ENCODE results near the gene TAF9B. TPM values are rescaled to one million over a fixed set of nuclear protein-coding genes. Genes with fewer than 3 reads are reported as not detected.
A peak's percentile ranks its signal among the peaks of the same experiment; 100 is the strongest.
"Not testable (repeated sequence)": the region's sequence is repeated elsewhere in the genome, so short reads cannot be mapped to it uniquely, and the experiment has no call there.

Gene TAF9B
- total RNA-seq, 1 donor from 2014 or later = 11.9 TPM

DNA sequence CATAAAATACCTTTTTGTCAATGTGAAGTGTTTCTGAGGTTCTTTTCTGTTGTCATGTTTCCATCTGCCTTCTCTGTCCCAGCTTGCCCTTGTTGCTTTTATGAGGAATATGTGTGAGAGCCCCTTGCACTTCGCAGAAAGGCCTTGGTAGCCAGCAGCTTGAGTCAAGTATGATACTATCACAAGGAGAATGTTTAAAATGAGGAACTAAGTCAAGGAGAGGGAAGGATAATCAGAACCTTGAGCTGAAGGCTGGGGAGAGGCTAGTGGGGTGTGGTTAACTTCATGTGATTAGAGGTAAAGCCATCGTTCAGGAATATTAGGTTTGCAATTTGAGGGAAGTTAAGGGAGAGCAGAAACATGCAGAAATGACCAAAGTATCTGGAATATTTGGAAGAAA is 22.7 kb downstream of the TAF9B start:
- no peak for DNase-seq (ENCODE audit: low read depth in 2 of 2)

DNA sequence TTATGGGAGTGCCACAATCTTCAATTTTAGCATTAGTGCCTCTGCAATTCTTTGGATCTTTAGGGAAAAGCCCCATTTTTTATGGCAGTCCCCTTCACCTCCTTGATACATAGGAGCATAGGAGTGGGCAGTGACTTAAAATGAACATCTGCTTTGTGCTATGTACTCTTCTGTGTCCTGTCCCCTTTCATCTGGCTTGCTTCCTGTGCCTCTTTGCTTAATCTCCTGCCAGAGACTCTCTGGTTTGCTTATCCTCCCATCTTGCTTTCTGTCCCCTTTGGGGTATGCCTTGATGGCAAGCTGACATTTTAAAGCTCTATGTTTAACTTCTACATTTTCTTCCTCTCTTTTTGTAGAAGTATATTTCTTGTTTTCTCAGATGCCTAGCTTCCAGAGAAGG is 23.1 kb downstream of the TAF9B start:
- no peak for DNase-seq (ENCODE audit: low read depth in 2 of 2)

DNA sequence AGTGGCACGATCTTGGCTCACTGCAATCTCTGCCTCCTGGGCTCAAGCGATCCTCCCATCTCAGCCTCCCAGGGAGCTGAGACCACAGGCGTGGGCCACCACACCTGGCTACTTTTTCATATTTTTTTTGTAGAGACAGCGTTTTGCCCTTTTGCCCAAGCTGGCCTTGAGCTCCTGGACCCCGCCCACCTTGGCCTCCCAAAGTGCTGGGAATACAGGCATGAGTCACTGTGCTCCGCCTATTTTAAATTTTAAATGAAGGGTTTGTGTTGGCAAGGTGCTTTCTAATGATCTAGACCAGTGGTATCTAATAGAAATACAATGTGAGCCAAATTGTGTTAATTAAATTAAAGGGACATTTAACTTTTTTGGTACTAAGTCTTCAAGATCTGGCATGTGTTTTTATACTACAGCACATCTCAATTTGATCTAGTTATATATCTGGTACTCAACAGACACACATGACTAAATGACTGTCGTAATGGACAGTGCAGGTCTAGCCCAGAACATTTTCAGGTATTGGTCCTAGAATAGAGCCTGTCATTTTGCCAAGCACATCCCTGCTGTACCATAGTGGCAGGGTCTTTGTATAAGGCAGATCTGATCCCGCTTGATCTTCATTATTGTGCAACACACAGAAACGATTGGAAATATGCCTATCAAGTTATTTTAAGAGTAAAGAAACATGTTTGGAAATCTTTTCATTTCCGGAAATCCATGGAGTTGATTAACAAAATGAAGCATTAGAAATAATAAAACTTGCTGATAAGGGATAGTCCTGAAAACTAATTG is 28.1 kb downstream of the TAF9B start:
- DNase-seq (ENCODE audit: low read depth in 2 of 2) = no peak

DNA sequence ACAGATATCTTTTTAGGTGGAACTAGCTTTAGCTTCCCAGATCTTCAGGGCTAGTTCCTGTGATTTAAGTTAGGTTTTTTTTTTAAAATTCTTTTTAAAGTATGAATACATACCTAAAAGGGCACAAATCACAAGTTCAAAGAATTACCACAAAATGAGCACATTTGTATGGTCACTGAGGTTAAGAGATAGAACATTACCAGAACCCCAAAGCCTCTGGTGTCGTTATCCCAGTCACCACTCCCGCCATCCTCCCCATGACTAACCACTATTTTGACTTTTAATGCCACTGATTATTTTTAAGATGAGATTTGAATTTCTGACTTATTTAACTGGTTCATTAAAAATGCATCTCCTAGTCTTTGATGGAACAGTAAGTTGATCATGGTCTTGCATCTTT is 30.0 kb downstream of the TAF9B start:
- no peak for DNase-seq (ENCODE audit: low read depth in 2 of 2)

DNA sequence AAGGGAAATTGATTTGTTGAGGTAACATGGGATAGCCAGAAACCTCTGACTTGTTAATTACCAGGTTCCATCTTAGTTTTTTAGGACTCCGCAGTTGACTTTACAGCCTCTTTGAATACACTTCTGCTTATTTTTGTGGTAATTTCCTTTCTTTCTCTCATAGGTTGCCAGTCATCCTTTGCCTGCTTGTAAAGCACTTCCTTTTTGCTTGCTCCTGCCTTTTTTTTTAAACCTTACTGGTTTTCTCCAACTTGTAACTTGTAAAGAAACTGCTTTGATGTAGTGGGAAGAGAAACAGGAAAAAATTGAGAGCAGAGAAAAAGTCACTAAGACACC is 32.8 kb downstream of the TAF9B start:
- DNase-seq (ENCODE audit: low read depth in 2 of 2) = no peak

DNA sequence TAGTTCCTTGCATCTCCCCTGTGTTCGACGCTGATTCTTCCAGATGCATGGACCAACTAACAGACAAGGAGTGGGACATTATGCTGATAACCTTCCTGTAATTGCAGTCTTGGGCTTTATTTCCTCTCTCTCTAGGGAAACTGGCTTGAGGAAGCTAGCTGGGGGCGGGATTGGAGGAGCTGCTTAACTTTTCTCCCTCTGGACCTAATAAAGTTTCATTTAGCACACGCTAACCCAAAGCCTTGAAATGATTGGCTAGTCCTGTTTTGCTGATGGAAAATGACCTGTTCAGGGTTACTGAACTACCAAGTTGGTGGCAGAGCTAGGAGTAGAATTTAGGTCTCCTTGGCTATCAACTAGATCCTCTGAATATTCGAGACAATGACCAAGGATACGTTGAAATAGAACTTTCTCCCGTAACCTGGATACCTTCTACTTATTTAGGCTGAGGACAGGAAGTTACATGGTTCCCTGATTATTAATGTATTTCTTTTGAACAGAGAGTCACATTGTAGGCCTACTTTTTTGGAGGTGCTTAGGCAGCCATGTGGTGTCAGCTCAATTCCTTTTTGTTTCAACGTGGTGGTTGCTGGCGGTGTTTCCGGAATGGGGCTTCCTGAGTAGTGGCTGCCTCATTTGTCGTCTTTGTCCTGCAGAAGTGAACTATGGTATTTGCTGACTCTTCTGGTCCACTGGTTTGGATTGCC is 33.4 kb downstream of the TAF9B start:
- peak; percentile 22 to 31 for DNase-seq (ENCODE audit: low read depth in 2 of 2)

DNA sequence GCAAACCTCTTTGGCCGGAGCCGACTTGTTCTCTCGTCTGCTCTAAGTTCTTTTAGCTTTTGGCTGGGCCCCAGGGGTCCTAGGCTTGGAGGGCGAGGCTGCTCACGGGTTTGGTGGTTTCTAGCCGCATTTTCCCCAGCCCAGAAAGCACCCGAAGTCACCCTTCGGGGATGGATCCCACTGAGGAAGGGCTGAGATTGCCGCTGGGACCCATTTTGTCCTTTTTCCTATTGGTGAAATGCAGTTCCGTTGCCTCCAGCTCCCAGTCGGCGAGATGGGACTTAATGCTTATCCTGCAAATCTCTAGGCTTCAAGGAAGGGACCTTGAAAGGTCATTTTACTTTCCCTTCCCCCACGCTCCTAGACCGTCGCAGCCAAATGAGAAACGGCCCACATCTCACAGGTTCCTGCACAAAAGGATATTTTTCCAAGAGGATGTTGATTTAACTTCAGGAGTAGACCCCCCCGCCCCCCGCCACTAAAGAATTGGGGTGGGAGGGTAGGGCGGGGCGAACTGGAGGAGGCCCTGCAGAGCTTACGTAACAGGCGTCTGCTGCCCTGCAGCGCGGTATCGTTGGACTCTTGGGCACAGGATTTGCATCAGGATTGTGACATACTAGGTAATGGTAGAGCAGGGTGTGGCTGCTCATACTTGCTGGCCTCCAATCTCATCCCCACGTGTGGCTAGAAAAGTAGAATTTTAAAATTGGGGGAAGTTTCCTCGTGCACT is 34.8 kb downstream of the TAF9B start:
- DNase-seq (ENCODE audit: low read depth in 2 of 2) = peak; percentile 36 to 51

DNA sequence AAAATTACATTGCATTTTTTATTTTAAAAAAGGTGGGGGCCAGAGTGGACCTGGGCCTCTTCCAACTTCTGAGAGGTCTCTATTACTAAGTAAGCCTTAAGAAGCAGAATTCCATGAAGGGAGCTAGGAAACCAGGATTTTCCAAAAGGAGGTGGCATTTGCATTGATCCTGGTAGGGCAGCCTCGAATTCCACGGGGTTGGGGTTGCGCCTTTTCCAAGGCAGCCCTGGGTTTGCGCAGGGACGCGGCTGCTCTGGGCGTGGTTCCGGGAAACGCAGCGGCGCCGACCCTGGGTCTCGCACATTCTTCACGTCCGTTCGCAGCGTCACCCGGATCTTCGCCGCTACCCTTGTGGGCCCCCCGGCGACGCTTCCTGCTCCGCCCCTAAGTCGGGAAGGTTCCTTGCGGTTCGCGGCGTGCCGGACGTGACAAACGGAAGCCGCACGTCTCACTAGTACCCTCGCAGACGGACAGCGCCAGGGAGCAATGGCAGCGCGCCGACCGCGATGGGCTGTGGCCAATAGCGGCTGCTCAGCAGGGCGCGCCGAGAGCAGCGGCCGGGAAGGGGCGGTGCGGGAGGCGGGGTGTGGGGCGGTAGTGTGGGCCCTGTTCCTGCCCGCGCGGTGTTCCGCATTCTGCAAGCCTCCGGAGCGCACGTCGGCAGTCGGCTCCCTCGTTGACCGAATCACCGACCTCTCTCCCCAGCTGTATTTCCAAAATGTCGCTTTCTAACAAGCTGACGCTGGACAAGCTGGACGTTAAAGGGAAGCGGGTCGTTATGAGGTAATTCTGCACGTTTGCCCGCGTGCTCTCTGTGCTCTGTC is 35.6 kb downstream of the TAF9B start, which contains the start of gene PGK1:
Gene PGK1 (plus strand): TSS at position 626 of the 824 bp plus-strand sequence. CDS start 93 bp downstream, at position 719.
- DNase-seq (ENCODE audit: low read depth in 2 of 2) = peak; percentile 96 to 97

DNA sequence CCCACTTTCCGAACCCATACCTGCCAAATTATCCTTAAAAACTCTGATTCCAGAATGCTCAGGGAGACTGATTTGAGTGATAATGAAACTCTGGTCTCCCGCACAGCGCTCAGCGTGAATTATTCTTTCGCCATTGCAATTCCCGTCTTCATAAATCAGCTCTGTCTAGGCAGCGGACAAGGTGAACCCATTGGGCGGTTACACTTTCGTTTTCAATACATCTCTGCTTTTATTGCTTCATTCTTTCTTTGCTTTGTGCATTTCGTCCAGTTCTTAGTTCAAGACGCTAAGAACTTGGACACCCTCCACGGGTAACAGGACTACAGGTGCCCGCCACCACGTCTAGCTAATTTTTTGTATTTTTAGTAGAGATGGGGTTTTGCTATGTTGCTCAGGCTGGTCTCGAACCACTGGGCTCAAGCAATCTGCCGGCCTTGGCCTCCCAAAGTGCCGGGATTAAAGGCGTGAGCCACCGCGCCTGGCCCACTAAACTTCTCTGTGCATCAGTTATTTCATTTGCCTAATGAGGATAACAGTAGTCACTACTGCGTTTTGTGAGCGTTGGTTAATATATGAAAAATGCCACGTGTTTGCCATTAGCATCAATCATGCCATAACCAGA is 36.3 kb downstream of the TAF9B start:
- no peak for DNase-seq (ENCODE audit: low read depth in 2 of 2)

DNA sequence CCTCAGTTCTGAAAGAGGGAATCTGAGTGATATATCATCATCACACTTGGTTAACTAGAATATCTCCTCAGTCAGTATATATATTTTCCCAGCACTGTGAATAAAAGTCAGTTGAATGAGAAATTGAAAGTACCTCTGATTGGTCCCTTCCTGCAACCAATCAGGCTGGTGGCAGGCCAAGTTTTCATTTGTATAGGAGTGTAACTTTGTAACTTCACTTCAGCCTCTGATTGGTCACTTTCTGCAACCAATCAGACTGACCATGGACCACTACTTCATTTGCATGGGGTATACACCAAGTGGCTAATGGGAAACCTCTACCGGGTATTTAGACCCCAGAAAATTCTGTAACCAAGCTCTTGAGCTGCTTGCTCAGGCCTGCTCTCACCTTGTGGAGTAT is 37.4 kb downstream of the TAF9B start:
- no peak for DNase-seq (ENCODE audit: low read depth in 2 of 2)

DNA sequence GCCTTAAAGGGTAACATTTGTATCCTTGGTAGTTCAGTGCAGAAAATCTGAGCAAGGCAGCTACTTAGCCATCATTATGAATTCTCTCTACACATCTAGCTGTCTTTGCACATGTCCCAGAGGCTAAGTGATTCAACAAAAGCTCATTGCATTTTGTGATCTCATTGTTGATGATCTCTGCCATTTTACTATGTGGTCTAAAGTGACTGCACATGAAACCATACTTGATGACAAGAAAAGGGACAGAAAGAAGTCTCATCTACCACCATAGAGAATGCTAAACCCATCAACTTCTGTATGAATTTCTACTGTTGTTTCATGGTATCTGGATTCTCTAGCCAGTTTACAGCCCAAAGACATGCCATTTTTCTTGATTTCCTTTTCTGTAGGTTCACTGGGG is 41.3 kb downstream of the TAF9B start:
- no peak for DNase-seq (ENCODE audit: low read depth in 2 of 2)

DNA sequence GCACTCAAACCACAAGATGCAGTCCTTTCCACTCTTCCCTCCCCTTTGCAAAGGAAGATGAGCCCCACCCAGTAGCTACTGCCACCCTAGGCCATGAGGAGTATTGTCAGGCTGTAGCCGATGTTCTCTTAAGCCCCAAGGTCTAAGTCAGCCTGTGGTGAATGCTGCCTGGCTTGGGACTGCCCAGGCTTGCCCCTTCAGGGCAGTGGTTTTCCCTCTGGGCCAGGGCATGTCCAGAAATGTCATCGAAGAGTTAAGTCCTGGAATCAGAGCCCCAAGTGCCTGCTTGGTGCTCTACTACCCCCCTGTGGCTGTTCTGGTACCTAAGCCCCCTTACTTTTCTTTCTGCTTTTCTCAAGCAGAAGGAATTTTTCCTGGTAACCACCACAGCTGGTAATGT is 47.2 kb downstream of the TAF9B start:
- DNase-seq (ENCODE audit: low read depth in 2 of 2) = peak; percentile 48 to 57

DNA sequence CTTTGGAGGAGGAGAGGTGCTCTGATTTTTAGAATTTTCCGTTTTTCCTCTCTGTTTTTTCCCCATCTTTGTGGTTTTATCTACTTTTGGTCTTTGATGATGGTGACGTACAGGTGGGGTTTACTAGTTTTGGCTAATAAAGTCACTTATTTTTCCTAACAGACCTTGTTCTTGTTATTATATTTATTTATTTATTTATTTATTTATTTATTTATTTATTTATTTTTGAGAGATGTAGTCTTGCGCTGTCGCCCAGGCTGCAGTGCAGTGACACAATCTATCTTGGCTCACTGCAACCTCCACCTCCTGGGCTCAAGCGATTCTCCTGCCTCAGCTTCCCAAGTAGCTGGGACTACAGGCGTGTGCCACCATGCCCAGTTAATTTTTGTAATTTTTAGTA is 58.0 kb downstream of the TAF9B start:
- DNase-seq (ENCODE audit: low read depth in 2 of 2) = not testable (repeated sequence)

Other genes with a start within 250 kb of the TAF9B start
- 238 and 253 TPM in 2 replicates for gene MAGT1, start 244.2 kb downstream of the TAF9B start, total RNA-seq
- 399 and 400 TPM in 2 replicates for gene COX7B, start 240.2 kb downstream of the TAF9B start, total RNA-seq
- gene ATP7A, start 229.0 kb downstream of the TAF9B start, total RNA-seq = 6.8 and 8.1 TPM in 2 replicates
- not detected in 2 replicates for gene PGAM4, start 170.0 kb downstream of the TAF9B start, total RNA-seq
- gene PGK1, start 35.4 kb downstream of the TAF9B start, total RNA-seq = 122 and 135 TPM in 2 replicates
- gene CYSLTR1, start 188.0 kb upstream of the TAF9B start, total RNA-seq = not detected in 2 replicates